ENCODE results near the gene CHST11.

The CHST11 gene

GRCh38 chr12:104749545-104749944 is 292.8 kb downstream of the CHST11 start:
- no peak for TF ChIP-seq CTCF (IDR thresholded peaks at IDR 0.05; ENCODE audit: borderline replicate concordance, insufficient read depth, low read depth, low read length)
- no peak overlapping the region for H3K4me3 ChIP-seq (ENCODE audit: low read depth, low read length)

GRCh38 chr12:104750061-104750460 is 293.3 kb downstream of the CHST11 start:
- H3K4me3 ChIP-seq (ENCODE audit: low read depth, low read length) = no peak overlapping the region
- TF ChIP-seq CTCF (IDR thresholded peaks at IDR 0.05; ENCODE audit: borderline replicate concordance, insufficient read depth, low read depth, low read length) = no peak

GRCh38 chr12:104751120-104751519 is 294.4 kb downstream of the CHST11 start:
- TF ChIP-seq CTCF (IDR thresholded peaks at IDR 0.05; ENCODE audit: borderline replicate concordance, insufficient read depth, low read depth, low read length) = no peak
- no peak overlapping the region for H3K4me3 ChIP-seq (ENCODE audit: low read depth, low read length)

- H3K4me3 ChIP-seq (ENCODE audit: low read depth, low read length) = no peak overlapping the region
- no peak for TF ChIP-seq CTCF (IDR thresholded peaks at IDR 0.05; ENCODE audit: borderline replicate concordance, insufficient read depth, low read depth, low read length)
Observed at GRCh38 chr12:104751594-104751993, 294.8 kb downstream of the CHST11 start.

- H3K4me3 ChIP-seq (ENCODE audit: low read depth, low read length) = no peak overlapping the region
Observed at GRCh38 chr12:104752016-104752415, 295.3 kb downstream of the CHST11 start.

GRCh38 chr12:104752881-104753280 is 296.1 kb downstream of the CHST11 start:
- TF ChIP-seq CTCF (IDR thresholded peaks at IDR 0.05; ENCODE audit: borderline replicate concordance, insufficient read depth, low read depth, low read length) = no peak
- no peak overlapping the region for H3K4me3 ChIP-seq (ENCODE audit: low read depth, low read length)

More at GRCh38 chr12:104752016-104752415, 295.3 kb downstream of the CHST11 start:
- TF ChIP-seq CTCF (IDR thresholded peaks at IDR 0.05; ENCODE audit: borderline replicate concordance, insufficient read depth, low read depth, low read length) = no peak

GRCh38 chr12:104756901-104757300 is 300.2 kb downstream of the CHST11 start:
- TF ChIP-seq CTCF (IDR thresholded peaks at IDR 0.05; ENCODE audit: borderline replicate concordance, insufficient read depth, low read depth, low read length) = no peak
- no peak overlapping the region for H3K4me3 ChIP-seq (ENCODE audit: low read depth, low read length)
